Cerebellar nuclear complex (tissue), 1 donor: ENCODE measurements around the gene TUBA8.
"Not testable (repeated sequence)": the region's sequence is repeated elsewhere in the genome, so short reads cannot be mapped to it uniquely, and the experiment has no call there.

Source experiments
- DNase-seq, 2 experiments: peaks; one replicate each; lab custom pipeline; 2025; lab: John Stamatoyannopoulos, UW

TUBA8 gene

DNA sequence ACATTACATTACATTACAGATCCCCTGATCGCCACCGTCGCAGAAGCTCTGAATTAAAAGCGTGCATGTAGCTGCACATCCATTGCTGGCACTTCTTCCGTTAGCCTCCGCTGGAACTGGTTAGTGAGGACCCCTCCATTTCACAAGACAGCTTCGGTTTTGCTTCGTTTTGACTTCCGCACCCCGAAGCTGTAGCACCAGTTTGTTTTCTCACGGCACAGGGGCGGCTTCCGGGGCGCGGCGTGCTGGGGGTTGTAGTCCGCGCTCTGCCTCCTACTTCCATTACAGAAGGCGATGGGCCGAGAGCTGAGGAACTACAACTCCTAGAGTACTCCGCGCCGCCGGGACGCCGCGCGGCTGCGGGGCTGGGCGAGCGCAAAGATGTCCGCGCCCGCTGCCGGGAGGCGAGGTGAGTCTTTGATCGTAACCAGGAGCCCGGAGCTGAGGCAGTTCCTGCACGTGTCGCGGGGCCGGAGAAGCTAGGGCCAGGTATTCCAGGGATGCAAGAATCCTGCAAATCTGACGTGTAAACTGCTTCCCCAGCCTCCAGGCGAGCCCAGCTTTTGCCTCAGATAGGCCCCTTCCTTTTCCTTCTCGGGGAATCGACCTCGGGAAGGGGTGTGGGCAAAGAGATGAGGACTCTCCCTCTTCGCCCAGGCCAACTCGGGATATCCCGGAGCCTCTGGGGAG is 32.8 kb upstream of the TUBA8 start, which contains the start of gene PEX26:
Gene PEX26, plus strand, starts transcription at position 352 of the 690 bp plus-strand sequence. CDS start 387 bp downstream, outside the sequence.
- peak; percentile 62 to 77 for DNase-seq

DNA sequence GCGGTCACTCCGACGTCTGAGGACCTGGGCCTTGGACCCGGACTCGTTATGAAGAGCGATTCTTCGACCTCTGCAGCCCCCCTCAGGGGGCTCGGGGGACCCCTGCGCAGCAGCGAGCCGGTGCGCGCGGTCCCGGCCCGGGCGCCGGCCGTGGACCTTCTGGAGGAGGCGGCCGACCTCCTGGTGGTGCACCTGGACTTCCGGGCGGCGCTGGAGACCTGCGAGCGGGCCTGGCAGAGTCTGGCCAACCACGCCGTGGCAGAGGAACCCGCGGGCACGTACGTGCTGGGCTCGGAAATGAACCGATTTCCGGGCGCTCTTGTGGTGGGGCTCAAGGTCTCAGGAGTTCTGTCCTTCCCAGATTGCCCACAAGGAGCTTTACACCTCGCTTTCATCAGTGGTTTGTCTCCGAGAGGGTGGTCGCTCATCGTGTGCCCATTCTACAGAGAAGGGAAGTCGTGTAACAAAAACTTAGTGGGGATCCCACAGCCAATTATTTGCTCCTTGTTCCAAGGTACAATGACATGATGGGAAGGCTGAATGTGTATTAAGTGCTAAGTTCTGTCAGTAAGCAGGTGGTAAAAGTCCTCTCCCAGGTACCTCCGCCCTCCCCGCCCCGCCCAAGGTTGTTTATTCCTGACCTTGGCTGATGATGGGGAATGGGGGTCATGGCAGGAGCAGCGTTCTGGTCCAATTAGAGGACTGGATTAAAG is 32.1 kb upstream of the TUBA8 start:
- no peak for DNase-seq

DNA sequence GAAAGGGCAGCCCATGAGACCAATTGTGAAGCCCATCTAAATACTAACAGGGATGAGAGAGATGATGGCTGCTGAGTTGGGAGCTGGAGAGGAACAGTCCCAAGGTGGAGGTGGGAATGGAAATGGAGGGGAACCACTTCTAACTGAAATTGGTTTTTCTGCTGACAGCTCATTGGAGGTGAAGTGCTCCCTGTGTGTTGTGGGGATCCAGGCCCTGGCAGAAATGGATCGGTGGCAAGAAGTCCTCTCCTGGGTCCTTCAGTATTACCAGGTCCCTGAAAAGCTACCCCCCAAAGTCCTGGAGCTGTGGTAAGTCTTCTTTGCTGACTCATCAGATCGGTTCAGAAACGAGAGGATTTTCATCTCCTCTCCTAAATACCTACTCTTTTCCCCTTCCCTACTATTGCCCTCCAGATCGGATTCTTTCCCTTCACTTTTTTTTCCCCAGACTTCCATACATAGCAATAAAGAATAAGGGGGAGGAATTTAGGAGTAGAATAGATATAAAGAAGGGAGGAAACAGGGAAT is 30.8 kb upstream of the TUBA8 start:
- DNase-seq, result no peak

DNA sequence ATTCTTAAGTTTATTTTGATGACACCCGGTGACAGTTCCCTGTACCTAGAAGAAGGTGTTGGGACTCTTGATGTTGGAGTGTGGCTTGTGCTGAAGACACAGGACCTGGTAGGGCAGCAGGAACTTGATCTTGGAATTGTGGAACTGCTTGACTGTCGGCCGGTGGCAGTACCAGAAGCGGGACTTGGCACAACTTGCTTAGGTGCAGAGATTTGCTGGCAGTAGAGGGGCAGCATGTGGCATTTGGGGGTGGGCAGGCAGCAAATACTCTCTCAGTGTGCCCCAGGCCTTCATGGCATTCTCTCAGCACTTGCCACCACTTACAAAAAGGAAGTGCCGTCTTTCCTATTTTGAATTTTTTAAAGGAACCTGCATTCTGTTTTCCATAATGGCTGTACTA is 29.2 kb upstream of the TUBA8 start:
- DNase-seq, result no peak

DNA sequence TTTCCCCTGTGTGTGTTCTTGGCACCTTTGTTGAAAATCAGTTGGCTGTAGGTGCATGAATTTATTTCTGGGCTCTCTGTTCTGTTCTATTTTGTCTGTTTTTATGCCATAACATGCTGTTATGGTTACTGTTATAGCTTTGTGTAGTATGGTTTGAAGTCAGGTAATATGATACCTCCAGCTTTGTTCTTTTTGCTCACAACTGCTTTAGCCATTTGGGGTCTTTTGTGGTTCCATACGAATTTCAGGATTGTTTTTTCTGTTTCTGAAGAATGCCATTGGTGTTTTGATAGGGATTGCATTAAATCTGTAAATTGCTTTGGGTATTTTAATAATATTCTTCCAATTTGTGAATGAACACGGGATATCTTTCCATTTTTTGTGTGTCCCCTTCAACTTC is 28.1 kb upstream of the TUBA8 start:
- no peak for DNase-seq

DNA sequence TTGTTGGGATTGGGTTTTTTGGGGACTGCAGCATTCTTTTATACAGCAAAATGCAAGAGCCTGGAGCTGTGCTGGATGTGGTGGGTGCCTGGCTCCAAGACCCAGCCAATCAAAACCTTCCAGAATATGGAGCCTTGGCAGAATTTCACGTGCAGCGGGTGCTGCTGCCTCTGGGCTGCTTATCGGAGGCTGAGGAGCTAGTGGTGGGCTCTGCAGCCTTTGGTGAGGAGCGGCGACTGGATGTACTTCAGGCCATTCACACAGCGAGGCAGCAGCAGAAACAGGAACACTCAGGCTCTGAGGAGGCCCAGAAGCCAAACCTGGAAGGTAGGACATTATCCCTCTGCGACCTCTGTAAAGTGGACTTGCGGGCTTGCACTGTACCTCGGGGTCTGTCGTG is 27.2 kb upstream of the TUBA8 start:
- DNase-seq, result no peak

DNA sequence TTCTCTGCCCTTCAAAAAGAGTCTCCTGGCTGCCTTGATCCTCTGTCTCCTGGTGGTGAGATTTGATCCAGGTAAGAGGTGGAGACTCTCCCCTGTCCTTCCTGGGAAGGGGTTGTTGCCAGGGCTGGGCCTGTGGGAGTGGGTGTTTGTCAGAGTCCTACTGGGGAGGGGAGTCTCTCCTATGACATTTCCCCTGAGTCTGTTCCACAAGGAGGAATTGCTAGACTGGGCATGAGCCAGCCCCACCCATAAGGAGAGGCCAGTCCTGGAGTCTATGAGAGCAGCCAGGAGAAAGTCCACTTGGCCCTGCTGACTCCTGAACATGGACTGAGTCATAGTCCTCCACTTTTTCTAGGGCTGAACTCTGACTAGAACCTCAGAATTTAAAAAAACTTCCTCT is 25.4 kb upstream of the TUBA8 start:
- DNase-seq, result no peak

DNA sequence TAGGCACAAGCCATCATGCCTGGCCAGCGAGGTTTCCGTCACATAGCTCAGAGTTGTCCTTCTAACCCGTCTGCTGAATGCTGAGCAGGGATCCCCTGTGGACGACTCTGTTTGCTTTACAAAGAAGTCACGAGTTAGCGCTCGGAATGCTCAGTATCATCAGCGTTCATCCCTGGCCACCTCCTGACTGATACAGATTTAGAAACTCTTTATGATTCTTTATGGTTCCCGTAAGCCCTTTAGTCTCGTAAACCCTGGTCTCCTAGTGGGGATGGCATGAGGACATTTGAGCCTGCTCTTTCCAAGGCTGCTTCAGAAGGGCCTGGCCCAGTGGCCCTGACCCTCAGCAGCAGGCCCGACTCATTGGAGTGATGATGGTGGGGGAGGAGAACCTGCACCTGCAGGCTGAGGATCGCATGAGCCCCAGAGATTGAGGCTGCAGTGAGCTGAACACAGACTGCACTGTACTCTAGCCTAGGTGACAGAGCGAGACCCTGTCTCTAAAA is 23.2 kb upstream of the TUBA8 start:
- no peak for DNase-seq

DNA sequence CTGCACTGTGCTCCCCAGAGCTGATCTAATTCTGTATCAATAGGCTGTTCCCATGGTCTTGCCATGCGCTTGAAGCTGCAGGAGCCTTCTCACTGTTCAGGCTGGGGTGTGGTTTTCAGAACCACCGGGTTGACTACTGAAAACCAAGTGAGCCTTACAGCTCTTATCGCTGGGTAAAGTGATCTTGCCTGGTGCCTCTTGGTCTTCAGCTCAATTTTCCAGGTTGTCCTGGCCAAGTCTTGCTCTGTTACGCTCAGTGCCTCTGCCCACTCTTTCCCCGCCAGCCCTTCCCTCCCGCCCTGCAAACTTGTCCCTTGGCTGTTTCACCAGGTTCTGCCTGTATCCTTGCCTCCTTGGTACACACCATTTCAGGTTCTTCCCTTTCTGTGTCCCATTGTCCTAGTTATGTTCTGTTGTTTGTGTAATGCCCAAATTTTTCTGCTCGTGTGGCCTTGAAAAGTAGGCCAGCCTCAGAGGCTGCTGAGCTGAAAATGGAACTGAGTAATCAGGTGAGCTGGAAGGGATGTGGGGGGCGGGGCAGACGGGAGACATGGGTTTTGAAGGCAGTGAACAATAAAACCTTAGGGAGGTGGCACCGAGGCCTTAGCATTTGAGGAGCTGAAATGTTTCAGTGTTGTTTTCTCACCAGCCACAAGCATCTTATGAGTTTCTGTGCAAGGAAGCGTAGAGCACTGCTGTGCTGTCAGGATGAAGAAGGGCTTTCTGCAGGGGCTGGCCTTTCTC is 21.6 kb upstream of the TUBA8 start:
- no peak for DNase-seq

DNA sequence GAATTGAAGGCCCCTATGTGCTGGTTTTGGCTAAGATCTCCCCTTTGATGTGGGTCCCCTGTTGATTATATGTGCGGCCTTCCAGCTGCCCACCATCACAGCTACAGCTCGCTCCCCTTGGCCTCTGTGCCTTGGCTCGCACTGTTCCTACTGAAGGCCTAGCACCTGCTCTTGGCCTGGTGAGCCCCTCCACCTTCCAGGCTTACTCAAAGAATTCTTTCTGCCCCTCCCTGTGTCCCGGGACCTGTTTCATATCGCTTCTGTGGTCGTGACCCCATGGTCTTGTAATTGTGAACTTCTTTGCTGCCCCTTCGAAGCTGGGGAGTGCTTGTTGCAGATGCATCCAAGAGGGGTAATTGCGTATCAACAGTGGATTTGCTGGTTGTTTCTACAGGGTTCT is 20.3 kb upstream of the TUBA8 start:
- DNase-seq, result no peak

DNA sequence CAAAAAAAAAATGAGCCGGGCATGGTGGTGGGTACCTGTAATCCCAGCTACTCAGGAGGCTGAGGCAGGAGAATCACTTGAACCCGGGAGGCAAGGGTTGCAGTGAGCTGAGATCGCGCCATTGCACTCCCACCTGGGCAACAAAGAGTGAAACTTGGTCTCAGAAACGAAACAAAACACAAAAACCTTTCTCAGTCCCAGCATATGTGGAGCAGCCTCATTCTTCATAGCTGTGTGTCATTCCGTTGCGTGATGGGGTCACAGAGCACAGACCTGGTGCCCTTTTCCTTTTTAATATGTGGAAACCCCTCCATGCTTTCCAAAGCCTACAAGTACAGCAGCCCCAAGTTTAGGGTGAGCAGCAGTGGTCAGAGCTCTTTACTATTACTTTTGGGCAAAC is 19.1 kb upstream of the TUBA8 start:
- no peak for DNase-seq

DNA sequence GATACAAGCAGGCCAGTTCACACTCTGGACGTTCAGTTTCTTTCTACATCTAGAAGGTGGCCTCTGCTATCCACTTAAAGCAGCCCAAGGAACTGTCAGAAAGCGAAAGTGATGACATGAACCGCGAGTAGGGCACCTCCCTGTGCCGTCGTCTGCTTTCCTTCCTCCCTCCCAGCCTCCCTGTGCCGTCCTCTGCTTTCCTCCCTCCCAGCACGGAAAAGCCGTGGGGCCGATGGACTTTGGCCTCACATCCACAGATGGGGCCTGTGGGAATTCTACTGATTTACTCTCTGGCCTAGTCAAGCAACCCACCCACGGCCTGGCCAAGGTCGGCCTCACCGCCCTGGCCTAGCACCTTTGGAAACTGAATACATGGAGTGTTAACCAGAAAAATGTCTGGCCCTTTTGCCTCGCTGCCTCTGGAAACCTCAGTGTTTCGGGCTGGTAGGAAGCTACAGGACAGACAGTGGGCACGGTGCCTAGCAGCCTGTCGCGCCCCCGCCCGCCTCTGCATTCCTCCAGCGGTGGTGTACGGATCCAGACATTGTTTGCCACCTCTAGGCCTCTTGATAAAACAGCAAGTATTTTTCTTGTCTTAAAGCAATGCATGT is 18.6 kb upstream of the TUBA8 start:
- no peak for DNase-seq

DNA sequence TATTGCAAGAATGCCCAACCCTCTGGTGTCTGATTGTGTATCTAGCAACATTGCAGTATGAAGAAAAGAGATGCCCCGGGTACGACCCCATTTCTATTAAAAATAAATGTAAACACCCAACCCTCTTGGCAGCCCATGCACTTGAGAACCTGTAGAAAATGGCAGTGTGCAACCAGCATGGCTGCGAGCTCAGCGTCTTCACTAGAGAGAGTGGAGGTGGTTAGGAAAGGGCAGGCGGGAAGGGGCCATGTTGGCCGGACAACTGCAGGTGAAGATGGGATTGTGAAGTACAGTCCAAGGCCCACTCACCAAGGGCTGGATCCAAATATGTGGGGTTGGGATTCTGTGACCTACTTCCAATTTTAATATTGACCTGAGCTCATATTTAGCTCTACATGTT is 16.9 kb upstream of the TUBA8 start:
- DNase-seq, result no peak

DNA sequence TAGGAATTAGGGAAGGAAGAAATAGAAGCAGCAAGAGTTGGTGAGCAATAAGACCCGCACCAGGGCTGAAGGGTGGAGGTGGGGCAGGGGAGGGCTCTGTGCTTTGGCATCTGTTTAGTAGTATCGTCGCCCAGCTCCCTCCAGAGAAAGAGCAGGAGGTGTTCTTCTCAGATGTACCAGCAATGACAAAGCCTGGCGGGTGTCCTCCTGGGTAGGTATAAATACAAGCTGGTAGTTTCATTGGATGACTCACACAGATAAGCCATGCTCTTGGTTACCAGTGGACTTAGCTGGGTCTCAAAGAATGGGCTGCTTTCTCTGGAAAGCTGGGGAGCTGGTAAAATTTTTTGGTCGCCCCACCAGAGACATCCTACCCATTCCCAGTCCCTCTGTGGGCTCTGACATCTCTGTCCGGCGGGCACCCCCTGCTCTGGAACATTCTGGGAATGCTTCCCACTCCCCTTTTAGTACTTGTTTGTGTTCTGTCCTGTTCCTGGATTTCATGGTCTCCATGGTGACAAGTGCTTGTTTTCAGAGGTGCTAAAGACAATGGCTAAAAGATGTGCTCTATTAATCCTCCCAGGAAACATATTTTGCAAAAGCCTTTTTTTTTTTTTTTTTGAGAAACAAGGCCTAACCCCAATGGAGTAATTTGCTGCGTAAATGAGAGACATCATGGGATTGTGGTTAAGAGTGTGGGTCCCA is 15.4 kb upstream of the TUBA8 start:
- no peak for DNase-seq

DNA sequence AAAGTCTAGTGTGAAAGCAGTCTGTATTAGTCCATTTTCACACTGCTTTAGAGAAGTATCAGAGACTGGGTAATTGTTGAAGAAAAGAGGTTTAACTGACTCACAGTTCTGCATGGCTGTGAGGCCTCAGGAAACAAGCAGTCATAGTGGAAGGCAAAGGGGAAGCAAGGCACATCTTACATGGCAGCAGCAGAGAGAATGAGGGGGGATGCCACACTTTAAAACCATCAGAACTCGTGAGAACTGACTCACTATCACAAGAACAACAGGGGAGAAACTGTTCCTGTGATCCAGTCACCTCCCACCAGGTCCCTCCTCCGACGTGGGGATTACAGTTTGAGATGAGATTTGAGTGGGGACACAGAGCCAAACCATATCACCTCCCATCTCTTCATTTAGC is 13.8 kb upstream of the TUBA8 start:
- no peak for DNase-seq

DNA sequence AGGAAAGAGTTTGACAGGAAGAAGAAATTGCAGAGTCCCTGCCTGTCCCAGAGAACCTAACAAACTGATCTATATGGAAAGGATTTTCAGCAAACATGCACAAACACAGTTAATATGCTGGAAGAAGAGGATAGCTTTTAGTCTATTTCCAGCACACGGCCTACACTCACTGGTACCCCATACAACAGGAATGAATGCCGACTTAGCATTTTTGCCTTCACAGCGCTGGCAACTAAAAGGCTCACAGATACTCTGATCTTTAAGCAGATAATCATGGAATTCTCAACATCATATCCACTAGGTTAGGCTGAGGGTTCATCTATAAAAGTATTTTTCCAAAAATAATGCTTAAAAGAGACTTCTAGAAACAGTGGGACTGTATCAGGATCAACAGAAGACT is 9.8 kb upstream of the TUBA8 start:
- DNase-seq, result no peak

DNA sequence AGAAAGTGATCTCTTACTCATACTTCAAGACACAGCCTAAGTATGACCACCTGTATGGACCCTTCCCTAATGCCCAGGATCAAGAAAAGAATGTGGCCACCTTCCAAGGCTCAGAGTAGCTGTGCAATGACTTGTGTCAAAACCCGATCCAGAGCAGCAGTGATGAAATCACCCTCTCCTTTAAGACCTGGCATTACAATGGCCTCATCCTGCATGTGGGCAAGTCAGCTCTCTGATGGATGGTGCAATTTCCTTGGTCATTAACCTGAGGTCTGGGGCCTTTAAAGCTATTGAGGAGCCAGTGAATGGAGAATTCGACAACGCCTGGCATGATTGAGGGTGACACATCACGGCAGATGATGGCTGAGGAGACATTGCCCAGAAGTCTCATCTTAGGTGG is 9.1 kb upstream of the TUBA8 start:
- no peak for DNase-seq

DNA sequence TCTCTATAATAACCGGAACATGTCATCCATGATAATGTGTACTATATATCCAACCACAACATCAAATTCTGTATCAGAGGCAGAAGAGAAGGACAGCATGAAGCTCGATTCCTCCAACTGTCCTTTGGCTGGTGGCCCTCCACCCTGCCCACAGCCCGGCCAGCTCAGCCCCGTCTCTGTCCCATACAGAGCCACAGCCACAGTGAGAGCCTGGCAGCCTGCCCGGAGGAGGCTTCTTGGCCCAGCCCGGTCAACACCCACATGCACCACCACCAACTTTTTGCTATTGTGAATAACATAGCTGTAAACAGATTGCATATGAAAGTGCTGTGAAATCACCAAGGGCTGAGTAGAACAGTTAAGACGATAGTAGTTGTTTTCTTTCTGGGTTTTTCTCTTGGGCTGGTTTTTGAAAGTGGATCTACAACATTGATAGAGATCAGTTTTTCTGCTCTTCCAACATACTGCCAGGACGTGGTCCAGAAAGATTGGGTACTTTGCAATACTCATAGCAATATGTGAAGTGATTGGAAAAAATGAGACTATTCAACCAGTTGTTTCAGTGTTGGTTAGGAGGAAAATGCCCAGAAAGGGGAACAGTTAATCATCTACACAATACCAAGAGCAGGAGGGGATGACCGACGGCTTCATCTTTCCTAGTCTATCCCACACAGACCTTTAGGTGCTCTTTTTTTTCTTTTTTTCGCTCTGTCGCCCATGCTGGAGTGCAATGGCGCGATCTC is 6.9 kb upstream of the TUBA8 start:
- no peak for DNase-seq

DNA sequence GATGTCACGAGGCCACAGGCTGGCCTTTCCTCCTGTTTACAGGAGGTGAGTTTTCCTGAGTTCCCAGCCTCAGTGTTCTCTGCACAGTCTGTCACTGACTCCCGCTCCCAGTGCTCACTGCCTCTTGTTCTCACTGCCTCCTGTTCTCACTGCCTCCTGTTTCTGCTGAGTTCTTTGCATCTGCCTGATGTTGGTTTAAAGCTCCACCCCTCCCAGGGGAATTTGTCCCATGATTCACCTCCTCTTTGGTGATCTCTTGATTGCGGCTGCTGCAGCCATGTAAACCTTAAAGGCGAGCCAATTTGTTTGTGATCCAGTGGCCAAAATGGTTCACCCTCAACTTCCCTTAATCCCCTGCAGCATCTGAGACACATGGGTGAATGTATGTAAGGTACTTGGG is 6.0 kb upstream of the TUBA8 start:
- no peak for DNase-seq

DNA sequence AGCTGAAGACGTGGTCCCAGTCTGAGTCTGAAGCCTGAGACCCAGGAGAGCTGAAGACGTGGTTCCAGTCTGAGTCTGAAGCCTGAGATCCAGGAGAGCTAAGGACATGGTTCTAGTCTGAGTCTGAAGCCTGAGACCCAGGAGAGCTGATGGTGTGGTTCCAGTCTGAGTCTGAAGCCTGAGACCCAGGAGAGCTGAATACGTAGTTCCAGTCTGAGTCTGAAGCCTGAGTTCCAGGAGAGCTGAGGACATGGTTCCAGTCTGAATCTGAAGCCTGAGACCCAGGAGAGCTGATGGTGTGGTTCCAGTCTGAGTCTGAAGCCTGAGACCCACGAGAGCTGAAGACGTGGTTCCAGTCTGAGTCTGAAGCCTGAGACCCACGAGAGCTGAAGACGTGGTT is 4.6 kb upstream of the TUBA8 start:
- not testable (repeated sequence) for DNase-seq
